ENCODE results near the gene PPP2R3B. TPM values are rescaled to one million over a fixed set of nuclear protein-coding genes. Genes with fewer than 3 reads are reported as not detected.

PPP2R3B gene
- total and polyA plus RNA-seq, 2 of the 13 experiments (the other 11 are each of a cell fraction or from before 2014, with no cell fraction given): 17.0 to 21.4 TPM

DNA sequence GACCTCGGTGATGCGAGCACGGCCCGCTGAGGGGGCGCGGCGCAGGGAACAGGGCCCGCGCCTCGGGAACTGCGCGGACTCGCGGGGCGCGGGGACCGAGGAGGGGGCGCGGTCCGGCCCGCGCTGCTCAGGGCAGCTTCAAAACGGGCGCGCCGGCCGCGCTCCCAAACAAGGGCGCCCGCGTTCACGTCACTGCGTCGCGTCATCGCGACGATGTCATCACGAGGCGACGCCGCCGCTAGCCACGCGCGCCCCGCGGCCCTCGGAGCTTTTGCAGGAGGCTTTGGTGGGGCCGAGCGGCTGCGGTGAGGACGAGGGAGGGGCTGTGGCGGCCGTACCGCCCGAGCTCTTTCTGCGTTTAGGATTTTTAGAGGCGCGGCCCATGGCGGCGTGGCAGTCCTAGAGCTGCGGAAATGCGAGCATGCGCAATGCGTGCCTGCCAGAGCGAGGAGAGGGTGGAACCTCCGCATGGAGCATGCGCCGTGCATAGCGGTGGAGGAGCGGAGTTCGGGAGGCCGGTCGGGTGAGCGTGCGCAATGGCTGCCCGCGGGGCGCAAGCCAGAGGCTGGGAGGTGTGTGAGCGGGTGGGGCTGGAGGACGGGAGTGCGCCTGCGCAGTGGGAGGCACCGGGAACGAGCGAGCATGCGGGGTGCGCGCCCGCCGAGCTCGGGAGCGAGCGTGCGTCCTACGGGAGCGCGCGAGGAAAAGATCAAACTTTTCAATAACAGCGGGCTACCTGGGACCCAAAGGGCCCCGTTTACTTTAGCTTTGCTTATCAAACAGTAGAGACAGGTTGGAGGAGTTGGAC is at the start of gene PPP2R3B (continued):
- TF ChIP-seq ATF1 (CRISPR knock-in tag; IDR thresholded peaks at IDR 0.05) (peak; percentile 98), IRX3 (CRISPR knock-in tag; IDR thresholded peaks at IDR 0.05; ENCODE audit: borderline replicate concordance, low read depth) (no peak), HNRNPK (IDR thresholded peaks at IDR 0.05; ENCODE audit: low read depth, low read length, poor library complexity, severe bottlenecking) (peak; percentile 68), RBM22 (optimal IDR thresholded peaks at IDR 0.05; ENCODE audit: low read length) (no peak), MED1 (CRISPR knock-in tag; IDR thresholded peaks at IDR 0.05) (peak; percentile 70), RXRA (CRISPR knock-in tag; IDR thresholded peaks at IDR 0.05) (peak; percentile 82), KMT2B (CRISPR knock-in tag; IDR thresholded peaks at IDR 0.05) (peak; percentile 96), SKI (IDR thresholded peaks at IDR 0.05; ENCODE audit: partially characterized antibody) (peak; percentile 12), ZNF563 (CRISPR knock-in tag; IDR thresholded peaks at IDR 0.05) (no peak), ARNT2 (CRISPR knock-in tag; IDR thresholded peaks at IDR 0.05; ENCODE audit: low read depth) (peak; percentile 68; the same call in 1 of the 2 replicates)
- TF ChIP-seq, protein P1, sequence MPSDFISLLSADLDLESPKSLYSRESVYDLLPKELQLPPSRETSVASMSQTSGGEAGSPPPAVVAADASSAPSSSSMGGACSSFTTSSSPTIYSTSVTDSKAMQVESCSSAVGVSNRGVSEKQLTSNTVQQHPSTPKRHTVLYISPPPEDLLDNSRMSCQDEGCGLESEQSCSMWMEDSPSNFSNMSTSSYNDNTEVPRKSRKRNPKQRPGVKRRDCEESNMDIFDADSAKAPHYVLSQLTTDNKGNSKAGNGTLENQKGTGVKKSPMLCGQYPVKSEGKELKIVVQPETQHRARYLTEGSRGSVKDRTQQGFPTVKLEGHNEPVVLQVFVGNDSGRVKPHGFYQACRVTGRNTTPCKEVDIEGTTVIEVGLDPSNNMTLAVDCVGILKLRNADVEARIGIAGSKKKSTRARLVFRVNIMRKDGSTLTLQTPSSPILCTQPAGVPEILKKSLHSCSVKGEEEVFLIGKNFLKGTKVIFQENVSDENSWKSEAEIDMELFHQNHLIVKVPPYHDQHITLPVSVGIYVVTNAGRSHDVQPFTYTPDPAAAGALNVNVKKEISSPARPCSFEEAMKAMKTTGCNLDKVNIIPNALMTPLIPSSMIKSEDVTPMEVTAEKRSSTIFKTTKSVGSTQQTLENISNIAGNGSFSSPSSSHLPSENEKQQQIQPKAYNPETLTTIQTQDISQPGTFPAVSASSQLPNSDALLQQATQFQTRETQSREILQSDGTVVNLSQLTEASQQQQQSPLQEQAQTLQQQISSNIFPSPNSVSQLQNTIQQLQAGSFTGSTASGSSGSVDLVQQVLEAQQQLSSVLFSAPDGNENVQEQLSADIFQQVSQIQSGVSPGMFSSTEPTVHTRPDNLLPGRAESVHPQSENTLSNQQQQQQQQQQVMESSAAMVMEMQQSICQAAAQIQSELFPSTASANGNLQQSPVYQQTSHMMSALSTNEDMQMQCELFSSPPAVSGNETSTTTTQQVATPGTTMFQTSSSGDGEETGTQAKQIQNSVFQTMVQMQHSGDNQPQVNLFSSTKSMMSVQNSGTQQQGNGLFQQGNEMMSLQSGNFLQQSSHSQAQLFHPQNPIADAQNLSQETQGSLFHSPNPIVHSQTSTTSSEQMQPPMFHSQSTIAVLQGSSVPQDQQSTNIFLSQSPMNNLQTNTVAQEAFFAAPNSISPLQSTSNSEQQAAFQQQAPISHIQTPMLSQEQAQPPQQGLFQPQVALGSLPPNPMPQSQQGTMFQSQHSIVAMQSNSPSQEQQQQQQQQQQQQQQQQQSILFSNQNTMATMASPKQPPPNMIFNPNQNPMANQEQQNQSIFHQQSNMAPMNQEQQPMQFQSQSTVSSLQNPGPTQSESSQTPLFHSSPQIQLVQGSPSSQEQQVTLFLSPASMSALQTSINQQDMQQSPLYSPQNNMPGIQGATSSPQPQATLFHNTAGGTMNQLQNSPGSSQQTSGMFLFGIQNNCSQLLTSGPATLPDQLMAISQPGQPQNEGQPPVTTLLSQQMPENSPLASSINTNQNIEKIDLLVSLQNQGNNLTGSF (CRISPR knock-in tag; IDR thresholded peaks at IDR 0.05): peak; percentile 81; the same call in 1 of the 2 replicates
- TF ChIP-seq, protein P2, sequence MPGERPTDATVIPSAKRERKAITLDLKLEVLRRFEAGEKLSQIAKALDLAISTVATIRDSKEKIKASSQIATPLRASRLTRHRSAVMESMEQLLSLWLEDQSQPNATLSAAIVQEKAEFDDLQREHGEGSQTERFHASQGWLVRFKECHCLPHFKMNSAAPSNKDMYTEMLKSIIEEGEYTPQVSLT (CRISPR knock-in tag; IDR thresholded peaks at IDR 0.05; ENCODE audit: borderline replicate concordance, low read depth): no peak
- TF ChIP-seq, protein P3, sequence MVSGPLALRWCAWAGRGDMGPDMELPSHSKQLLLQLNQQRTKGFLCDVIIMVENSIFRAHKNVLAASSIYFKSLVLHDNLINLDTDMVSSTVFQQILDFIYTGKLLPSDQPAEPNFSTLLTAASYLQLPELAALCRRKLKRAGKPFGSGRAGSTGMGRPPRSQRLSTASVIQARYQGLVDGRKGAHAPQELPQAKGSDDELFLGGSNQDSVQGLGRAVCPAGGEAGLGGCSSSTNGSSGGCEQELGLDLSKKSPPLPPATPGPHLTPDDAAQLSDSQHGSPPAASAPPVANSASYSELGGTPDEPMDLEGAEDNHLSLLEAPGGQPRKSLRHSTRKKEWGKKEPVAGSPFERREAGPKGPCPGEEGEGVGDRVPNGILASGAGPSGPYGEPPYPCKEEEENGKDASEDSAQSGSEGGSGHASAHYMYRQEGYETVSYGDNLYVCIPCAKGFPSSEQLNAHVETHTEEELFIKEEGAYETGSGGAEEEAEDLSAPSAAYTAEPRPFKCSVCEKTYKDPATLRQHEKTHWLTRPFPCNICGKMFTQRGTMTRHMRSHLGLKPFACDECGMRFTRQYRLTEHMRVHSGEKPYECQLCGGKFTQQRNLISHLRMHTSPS (CRISPR knock-in tag; IDR thresholded peaks at IDR 0.05; ENCODE audit: low read depth): no peak; the same call in 1 of the 2 replicates
- TF ChIP-seq, protein P4, sequence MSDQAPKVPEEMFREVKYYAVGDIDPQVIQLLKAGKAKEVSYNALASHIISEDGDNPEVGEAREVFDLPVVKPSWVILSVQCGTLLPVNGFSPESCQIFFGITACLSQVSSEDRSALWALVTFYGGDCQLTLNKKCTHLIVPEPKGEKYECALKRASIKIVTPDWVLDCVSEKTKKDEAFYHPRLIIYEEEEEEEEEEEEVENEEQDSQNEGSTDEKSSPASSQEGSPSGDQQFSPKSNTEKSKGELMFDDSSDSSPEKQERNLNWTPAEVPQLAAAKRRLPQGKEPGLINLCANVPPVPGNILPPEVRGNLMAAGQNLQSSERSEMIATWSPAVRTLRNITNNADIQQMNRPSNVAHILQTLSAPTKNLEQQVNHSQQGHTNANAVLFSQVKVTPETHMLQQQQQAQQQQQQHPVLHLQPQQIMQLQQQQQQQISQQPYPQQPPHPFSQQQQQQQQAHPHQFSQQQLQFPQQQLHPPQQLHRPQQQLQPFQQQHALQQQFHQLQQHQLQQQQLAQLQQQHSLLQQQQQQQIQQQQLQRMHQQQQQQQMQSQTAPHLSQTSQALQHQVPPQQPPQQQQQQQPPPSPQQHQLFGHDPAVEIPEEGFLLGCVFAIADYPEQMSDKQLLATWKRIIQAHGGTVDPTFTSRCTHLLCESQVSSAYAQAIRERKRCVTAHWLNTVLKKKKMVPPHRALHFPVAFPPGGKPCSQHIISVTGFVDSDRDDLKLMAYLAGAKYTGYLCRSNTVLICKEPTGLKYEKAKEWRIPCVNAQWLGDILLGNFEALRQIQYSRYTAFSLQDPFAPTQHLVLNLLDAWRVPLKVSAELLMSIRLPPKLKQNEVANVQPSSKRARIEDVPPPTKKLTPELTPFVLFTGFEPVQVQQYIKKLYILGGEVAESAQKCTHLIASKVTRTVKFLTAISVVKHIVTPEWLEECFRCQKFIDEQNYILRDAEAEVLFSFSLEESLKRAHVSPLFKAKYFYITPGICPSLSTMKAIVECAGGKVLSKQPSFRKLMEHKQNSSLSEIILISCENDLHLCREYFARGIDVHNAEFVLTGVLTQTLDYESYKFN (CRISPR knock-in tag; conservative IDR thresholded peaks at IDR 0.05): peak; percentile 59
- TF ChIP-seq, protein P5, sequence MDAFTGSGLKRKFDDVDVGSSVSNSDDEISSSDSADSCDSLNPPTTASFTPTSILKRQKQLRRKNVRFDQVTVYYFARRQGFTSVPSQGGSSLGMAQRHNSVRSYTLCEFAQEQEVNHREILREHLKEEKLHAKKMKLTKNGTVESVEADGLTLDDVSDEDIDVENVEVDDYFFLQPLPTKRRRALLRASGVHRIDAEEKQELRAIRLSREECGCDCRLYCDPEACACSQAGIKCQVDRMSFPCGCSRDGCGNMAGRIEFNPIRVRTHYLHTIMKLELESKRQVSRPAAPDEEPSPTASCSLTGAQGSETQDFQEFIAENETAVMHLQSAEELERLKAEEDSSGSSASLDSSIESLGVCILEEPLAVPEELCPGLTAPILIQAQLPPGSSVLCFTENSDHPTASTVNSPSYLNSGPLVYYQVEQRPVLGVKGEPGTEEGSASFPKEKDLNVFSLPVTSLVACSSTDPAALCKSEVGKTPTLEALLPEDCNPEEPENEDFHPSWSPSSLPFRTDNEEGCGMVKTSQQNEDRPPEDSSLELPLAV (CRISPR knock-in tag; conservative IDR thresholded peaks at IDR 0.05; ENCODE audit: low read depth): no peak

Measured in HepG2 (cell line).